ENCODE measurements around the gene TIGAR. TPM values are rescaled to one million over a fixed set of nuclear protein-coding genes. Genes with fewer than 3 reads are reported as not detected.

Gene TIGAR
- total and polyA plus RNA-seq, 2 donors (not counting 3 experiments of a cell fraction or from before 2014, with no cell fraction given), result 5.6 to 31.2 TPM

DNA sequence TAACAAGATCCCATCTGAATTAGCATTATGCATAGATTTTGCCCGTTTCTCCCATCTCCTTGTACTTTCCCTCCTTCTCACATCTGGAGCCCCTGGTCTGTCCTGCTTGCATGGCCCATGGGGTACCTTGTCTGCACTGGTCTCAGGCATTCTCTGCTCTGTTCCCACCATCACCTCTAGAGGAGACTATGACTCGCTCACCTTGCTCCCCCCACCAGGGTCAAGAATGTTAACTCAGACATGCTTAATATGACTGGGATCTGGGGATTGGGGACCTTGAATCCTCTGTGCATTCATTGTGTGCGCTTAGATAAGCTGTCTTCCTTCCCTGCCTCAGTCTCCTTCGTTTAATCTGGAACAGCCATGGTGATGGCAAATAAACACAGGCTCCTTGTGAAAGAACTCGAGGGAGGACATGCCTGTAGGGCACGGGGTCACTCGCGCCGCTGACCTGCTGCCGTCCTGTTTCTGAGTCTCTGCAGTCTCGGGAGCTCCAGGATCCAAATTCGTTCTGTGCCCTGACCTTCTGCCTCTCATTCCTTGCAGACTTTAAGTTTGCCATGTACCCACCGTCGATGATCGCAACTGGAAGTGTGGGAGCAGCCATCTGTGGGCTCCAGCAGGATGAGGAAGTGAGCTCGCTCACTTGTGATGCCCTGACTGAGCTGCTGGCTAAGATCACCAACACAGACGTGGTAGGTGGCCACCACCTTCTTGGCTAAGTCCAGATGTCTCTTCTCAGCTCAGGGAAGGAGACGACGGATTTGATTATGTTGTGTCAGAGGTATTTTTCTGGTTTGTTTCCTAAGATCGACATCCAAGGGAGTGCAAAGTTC is 32.5 kb upstream of the TIGAR start:
- no peak for TF ChIP-seq POLR2A (IDR thresholded peaks at IDR 0.05; ENCODE audit: low read depth, low read length)
- TF ChIP-seq CTCF (IDR thresholded peaks at IDR 0.05; ENCODE audit: extremely low read depth in 1 of 2, insufficient read depth in 1 of 2, low read depth in 1 of 2, low read length in 2 of 2), result no peak
- TF ChIP-seq FOS (IDR thresholded peaks at IDR 0.05; ENCODE audit: borderline replicate concordance, insufficient read depth, low read length), result no peak
- TF ChIP-seq EZH2 (IDR thresholded peaks at IDR 0.05; ENCODE audit: borderline replicate concordance, low read depth, low read length, severe bottlenecking), result no peak
- TF ChIP-seq POLR2AphosphoS5 (IDR thresholded peaks at IDR 0.05; ENCODE audit: insufficient read depth, low read depth, low read length), result no peak
- TF ChIP-seq, protein P1, sequence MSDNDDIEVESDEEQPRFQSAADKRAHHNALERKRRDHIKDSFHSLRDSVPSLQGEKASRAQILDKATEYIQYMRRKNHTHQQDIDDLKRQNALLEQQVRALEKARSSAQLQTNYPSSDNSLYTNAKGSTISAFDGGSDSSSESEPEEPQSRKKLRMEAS (IDR thresholded peaks at IDR 0.05; ENCODE audit: insufficient read depth, insufficient read length), result no peak
- no peak overlapping the region for H3K4me3 ChIP-seq (replicated peaks in 1 of 3; ENCODE audit: insufficient read depth in 1 of 3, low read depth in 1 of 3, low read length in 3 of 3)
- no peak overlapping the region for H3K9ac ChIP-seq (replicated peaks; ENCODE audit: extremely low read depth, insufficient read depth, low read length)
- BruUV-seq (replicated peaks), result no TSS peak
- H3K27me3 ChIP-seq (ENCODE audit: control insufficient read depth in 2 of 2, insufficient read depth in 2 of 2, low read length in 2 of 2), result no peaks in the 10 kb centered on the region
- H3K36me3 ChIP-seq (ENCODE audit: control insufficient read depth in 2 of 2, extremely low read depth in 1 of 2, insufficient read depth in 2 of 2, low read length in 2 of 2), result no peaks in the 10 kb centered on the region
- no peaks in the 10 kb centered on the region for H3K79me2 ChIP-seq (ENCODE audit: control insufficient read depth, insufficient read depth, low read length)
- no peak overlapping the region for H3K4me2 ChIP-seq (ENCODE audit: insufficient read depth, low read length)
- no peaks in the 10 kb centered on the region for H3K9me3 ChIP-seq (replicated peaks; ENCODE audit: control insufficient read depth, insufficient read depth, low read length)
- no peaks in the 10 kb centered on the region for H3K4me1 ChIP-seq (ENCODE audit: control insufficient read depth, extremely low read depth, insufficient read depth, low read length)
- no peaks in the 10 kb centered on the region for H3K9me1 ChIP-seq (replicated peaks; ENCODE audit: control insufficient read depth, extremely low read depth, insufficient read depth, low read length)
- no peak overlapping the region for H3K27ac ChIP-seq (ENCODE audit: insufficient read depth, low read depth, low read length)
- no peak overlapping the region for H2AFZ ChIP-seq (ENCODE audit: low read depth, low read length)
- POLR2A ChIA-PET, result no interaction called here
- CTCF ChIA-PET, result interaction anchor here (1.6 to 4.7 kb wide), 2 partner anchors 12 to 403 kb away, joined by 3 to 29 read pairs; no protein-coding TSS in a partner anchor
- dilution Hi-C loops (cut with MboI; ENCODE audit: extremely low pct_ligation_motif_present, low sequenced_read_pairs) (no loop called here), intact Hi-C loops (cut with micrococcal nuclease) (no loop called here)
- no peak for FAIRE-seq
- no peak for DNase-seq (ENCODE audit: low read depth, low spot score)
- no peaks in the 10 kb centered on the region for H4K20me1 ChIP-seq (replicated peaks; ENCODE audit: control insufficient read depth, extremely low read depth, insufficient read depth, low read length)
